Activated T-cell treated with anti-CD3 and anti-CD28 coated beads for 4 hours (primary cell): Measurements from ENCODE around the gene EOLA1.
"Not testable (repeated sequence)": the region's sequence is repeated elsewhere in the genome, so short reads cannot be mapped to it uniquely, and the experiment has no call there.

Experiments
- DNase-seq: peaks from one replicate; pipeline ENCODE4 v3.0.0-alpha.2; 2020

EOLA1 gene

DNA sequence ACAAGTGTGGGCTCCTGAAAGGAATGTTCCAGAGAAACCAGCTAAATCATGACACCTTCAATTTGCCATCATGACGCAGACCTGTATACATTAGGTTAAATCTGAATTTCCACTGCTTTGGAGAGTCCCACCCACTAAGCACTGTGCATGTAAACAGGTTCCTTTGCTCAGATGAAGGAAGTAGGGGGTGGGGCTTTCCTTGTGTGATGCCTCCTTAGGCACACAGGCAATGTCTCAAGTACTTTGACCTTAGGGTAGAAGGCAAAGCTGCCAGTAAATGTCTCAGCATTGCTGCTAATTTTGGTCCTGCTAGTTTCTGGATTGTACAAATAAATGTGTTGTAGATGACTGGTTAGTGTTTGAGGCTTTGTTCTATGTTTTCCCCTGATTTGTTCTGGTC, 6.2 kb downstream of the EOLA1 start:
- DNase-seq, result not testable (repeated sequence)

DNA sequence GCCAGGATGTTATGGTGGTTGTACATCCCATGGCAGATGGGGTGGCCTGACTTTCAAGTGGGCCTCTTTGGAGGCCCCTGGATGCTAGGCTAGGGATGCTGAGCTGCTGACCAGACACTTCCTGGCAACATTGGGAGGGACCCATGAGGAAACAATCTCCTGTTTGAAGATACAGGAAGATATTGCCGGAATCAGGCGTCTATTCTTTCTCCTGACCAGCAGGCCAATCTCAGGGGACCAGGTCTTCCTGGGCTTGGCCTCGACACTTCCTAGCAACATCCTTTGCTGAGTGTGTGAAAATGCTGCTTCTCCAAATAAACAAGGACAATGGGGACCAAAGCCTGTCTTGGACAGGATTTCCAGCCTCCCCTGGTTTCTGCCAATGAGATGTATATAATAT, 7.0 kb downstream of the EOLA1 start:
- DNase-seq, result not testable (repeated sequence)

DNA sequence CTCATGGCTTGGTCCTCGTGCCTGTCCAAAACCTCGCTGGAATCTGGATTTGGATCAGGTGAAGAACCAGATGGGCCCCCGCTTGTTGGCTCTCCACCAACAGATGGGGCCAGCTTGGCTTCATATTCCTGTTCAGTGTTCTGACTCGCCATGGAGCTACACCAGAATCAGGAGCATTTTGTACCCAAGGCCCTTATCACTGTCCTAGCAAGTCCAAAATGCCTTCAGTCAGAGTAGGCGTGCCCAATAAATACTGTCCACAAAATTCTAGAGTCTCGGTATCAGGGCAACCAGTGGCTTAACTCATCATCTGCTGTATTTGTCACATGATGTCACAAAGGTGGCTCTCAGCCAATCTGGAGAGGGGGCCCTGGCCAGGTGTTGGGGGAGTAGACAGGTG, 8.9 kb downstream of the EOLA1 start, which contains the start of gene HSFX3:
TSS of gene HSFX3 (minus strand) at position 224 of the 400 bp plus-strand sequence. CDS start at position 152, 72 bp downstream.
- DNase-seq, result not testable (repeated sequence)

DNA sequence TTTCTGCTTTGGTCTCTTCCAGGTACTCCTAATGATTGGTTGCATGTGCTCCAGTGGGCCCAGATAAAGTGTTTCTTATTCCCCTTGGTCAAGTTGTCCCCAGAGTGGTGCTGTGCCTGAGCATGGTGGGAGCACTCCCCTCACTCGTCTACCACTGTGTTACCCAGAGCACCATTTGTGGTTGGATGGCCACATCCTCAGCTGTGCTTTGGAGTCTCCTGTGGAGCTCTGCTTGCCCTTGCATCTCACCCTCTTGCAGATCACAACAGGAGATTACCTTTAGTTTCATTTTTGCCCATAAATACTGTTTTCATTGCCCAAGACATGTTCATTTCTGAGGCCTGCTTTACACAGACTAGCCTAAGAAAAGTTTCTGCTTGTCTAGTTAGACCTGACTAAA, 9.6 kb downstream of the EOLA1 start:
- not testable (repeated sequence) for DNase-seq

GRCh38 chrX:149551245-149551938, 10.6 kb downstream of the EOLA1 start:
- DNase-seq, result not testable (repeated sequence)

- not testable (repeated sequence) for DNase-seq
Measured at GRCh38 chrX:149551939-149552248, 11.1 kb downstream of the EOLA1 start.

DNA sequence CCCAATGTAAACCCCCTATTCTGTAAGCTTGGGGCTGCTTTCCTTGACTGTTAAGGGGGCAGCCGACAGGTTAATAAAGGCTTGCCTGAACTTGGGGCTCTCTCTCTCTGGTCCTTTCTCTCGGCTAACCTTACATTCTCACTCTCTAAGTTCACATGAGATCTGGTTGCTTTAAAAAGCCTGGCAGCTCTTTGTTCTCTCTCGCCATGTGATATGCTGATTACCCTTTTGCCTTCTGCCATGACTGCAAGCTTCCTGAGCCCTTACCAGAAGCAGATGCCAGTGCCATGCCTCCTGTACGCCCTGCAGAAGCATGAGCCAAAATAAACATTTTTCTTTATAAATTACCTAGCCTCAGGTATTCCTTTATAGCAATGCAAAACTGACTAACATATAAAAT, 14.4 kb downstream of the EOLA1 start:
- not testable (repeated sequence) for DNase-seq

DNA sequence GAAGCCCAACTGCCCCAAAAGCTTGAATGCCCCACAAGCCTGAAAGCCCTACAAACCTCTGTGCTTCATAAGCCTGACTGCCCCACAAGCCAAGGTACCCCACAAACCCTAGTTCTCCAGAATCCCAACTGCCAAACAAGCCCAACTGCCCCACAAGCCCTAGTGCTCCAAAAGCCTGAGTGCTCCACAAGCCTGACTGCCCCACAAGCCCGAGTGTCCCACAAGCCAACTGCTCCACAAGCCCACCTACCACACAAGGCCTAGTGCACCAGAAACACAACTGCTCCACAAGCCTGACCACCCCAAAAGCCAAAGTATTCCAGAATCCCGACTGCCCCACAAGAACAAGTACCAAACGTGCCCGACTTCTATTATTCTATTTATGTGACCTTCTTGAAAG, 22.5 kb downstream of the EOLA1 start:
- DNase-seq, result no peak

DNA sequence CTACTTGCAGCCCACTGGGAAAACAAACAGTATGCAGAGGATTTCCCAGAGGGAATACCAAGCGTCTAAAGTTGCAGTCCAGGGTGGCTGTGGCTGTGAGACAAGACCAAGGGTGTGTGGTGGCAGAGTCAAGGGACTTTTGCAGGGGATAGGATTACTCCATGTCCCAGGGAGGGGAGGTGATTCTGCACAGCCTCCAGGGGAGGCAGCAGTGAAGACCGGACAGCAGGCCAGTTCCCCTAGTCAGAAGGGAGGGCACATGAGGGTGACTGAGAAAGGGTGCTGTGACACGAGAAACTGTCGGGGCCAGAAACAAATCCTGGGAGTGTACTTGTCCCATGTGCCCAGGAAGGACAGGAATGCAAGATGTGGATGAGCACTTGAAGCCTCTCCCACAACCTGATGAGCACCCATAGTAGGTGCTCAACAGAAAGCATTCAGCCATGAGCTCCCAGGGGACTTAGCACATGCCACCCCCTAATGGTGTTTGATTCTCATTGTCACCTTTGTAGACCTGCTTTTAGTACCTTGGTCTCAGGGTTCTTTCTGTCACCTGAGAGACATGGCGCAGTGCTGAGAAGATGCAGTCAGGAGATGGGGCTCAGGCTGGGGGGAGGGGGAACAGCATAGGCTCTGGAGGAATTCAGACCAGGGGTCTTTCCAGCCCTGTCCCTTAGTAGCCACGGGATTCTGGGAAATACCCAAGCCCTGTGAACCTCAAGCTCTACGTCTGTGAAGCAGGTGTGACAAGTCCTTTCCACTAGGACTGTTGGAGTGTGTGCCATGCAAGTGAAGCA, 27.0 kb downstream of the EOLA1 start:
- DNase-seq, result no peak

GRCh38 chrX:149568701-149569296, 28.0 kb downstream of the EOLA1 start:
- DNase-seq, result no peak

DNA sequence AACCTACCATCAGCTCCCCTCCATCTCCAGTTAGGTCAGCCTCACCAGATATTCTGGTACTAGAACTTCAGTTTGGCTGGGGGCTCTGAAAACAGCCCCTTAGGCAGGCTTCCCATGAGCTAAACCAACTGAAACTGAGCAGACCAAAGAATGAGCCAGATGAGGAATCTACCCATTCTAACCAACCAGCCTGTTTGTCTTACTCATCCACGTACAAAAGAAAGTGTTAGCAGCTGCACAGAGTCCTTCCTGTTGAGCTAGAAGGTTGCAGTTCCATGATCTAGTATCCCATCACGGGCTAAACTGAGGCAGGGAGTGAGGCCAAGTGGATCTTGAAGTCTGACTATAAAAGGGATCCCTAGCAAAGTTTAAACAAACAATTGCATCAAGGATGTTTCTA, 29.0 kb downstream of the EOLA1 start:
- DNase-seq, result no peak

- DNase-seq, result no peak
Measured at GRCh38 chrX:149570668-149571067, 29.9 kb downstream of the EOLA1 start.

GRCh38 chrX:149571770-149572169, 31.0 kb downstream of the EOLA1 start:
- DNase-seq, result no peak

DNA sequence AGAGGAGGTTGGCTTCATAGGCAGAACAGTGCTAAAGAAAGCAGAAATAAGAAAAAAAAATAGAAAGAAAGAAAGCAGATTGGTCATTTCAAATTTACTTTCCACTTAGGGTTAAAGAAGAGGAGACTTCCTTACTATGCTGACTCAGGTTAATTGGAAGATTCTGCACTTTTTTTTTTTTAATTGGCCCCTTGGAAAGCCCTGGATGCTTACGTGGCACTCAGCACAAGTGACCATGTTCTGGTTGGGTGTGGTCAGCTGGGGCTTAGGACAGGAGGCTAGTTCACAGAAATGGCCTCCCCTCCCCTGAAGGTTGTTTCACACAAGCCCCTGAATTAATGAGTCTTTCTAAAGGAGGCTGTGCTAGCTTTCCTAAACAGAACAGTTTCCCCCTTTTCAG, 31.9 kb downstream of the EOLA1 start:
- no peak for DNase-seq

DNA sequence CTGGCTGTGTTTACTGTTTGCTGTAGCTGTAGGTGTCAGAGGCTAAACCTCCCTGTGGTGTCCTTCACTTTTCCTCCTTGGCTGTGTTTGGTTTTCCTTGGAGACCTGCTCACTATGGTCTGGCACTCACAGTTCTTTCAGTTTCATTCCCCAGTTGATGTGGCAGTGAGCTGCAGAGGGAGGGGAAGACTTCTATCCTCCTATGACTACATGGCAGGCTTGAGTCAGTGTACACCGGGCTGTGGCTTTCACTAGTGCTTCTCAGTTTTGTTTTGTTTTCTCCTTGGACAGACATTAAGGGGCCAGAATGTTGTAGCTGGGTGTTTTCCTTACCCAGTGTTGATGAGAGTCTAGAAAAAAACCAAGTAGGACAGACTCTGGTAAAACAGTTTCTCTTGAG, 32.6 kb downstream of the EOLA1 start:
- DNase-seq, result not testable (repeated sequence)

GRCh38 chrX:149585631-149586030, 44.8 kb downstream of the EOLA1 start:
- not testable (repeated sequence) for DNase-seq

DNA sequence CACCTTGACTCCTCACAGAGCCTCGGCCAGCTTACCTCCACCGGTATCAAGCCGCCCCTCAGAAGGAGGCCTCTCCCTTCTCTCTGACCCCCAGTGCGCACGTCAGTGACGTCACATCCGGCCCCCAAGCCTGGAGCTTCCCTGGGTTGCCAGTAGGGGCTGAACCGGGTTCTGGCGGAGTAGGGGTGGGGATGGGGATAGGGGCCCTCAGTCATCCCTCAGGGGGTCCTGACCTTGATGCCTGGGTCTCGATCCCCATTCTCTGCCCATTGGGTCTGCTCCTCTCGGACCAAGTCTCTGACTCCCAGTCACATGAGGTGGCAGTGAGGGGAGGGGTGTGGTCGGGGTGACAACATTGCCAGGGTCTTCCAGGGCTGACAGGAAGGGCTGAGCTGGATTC, 46.5 kb downstream of the EOLA1 start, which contains the start of gene MAGEA9B:
TSS of gene MAGEA9B (minus strand) at position 101 of the 400 bp plus-strand sequence. CDS start 4,280 bp downstream, outside the sequence.
- not testable (repeated sequence) for DNase-seq

GRCh38 chrX:149590993-149591392, 50.2 kb downstream of the EOLA1 start:
- not testable (repeated sequence) for DNase-seq

- DNase-seq, result not testable (repeated sequence)
Measured at GRCh38 chrX:149595214-149595613, 54.4 kb downstream of the EOLA1 start, which contains the start of gene HSFX2. HSFX2 (minus strand) TSS chrX:149595314; CDS start chrX:149594700, 614 bp downstream.

DNA sequence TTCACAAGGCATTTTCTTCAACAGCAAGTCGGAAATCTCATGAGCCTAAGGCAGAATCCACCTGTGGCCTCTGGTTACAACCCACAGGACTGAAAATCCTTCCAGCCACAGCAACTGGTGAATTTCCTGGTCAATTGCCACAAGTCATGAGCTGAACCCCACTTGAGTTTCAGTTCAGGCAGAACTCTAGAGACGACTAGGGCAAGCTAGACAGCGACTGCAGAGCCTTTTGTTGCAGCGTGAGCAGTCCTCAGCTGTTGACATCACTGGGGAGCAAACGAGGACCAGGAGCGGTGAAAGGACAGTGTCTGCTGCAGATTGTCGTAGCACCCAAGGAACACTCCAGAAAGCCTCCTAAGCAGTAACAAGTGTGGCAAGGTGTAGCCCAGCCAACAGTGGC, 55.1 kb downstream of the EOLA1 start:
- not testable (repeated sequence) for DNase-seq
